Caco-2 (cell line): Measurements from ENCODE around the gene RFPL3. TPM values are rescaled to one million over a fixed set of nuclear protein-coding genes. Genes with fewer than 3 reads are reported as not detected.

ENCODE experiments used
- BruUV-seq: library from RNA; stranded (reverse); fragments of 400-500 nt; replicated peaks from 2 replicates; lab custom pipeline; 2021; lab: Mats Ljungman, UMichigan
- CTCF ChIA-PET: fragments of 300-600 bp; sonication (Branson Sonifier 250); formaldehyde crosslinking; loops from one replicate; lab custom pipeline; 2022; ENCODE audit warnings: antibody characterized with exemption; lab: Charles Lee
- POLR2A ChIA-PET: fragments of 300-600 bp; sonication (Branson Sonifier 250); formaldehyde crosslinking; loops from one replicate; lab custom pipeline; 2022; ENCODE audit warnings: antibody characterized with exemption; lab: Charles Lee
- DNase-seq, 2 experiments: peaks; one replicate each; pipeline versions ENCODE4 v3.0.0 to v3.0.0-alpha.2; 2020 to 2022
- H3K27me3 ChIP-seq: replicated peaks from 2 replicates; pipeline ENCODE4 v1.6.0; 2011; ENCODE audit warnings: low read length; ENCODE audit not compliant: control insufficient read depth, insufficient read depth
- H3K36me3 ChIP-seq: 2 replicates; pipeline ENCODE4 v1.5.1; 2011; ENCODE audit warnings: low read length; ENCODE audit not compliant: control insufficient read depth, insufficient read depth
- H3K4me1 ChIP-seq: fragments of 250-450 bp; sonication (Bioruptor Pico); 2 replicates; pipeline ENCODE4 v1.5.1; 2020; ENCODE audit warnings: mild to moderate bottlenecking
- H3K4me3 ChIP-seq: 2 replicates; pipeline ENCODE4 v1.5.1; 2011; ENCODE audit warnings: low read depth, mild to moderate bottlenecking, control low read depth, low read length
- H3K9me3 ChIP-seq: fragments of 250-450 bp; sonication (Bioruptor Pico); 2 replicates; pipeline ENCODE4 v1.5.1; 2020; ENCODE audit warnings: mild to moderate bottlenecking, moderate library complexity
- H3K27ac Mint-ChIP-seq: one replicate; pipeline ENCODE4 v1.8.0; 2022; ENCODE audit warnings: mixed read lengths; ENCODE audit not compliant: unreplicated experiment
- H3K27me3 Mint-ChIP-seq: one replicate; pipeline ENCODE4 v1.8.0; 2022; ENCODE audit warnings: mixed read lengths; ENCODE audit not compliant: insufficient read depth, unreplicated experiment
- H3K36me3 Mint-ChIP-seq: one replicate; pipeline ENCODE4 v1.8.0; 2022; ENCODE audit warnings: mild to moderate bottlenecking, mixed read lengths; ENCODE audit not compliant: insufficient read depth, unreplicated experiment
- H3K4me1 Mint-ChIP-seq: one replicate; pipeline ENCODE4 v1.8.0; 2022; ENCODE audit warnings: low read depth, mixed read lengths; ENCODE audit not compliant: unreplicated experiment
- H3K4me3 Mint-ChIP-seq: one replicate; pipeline ENCODE4 v1.8.0; 2022; ENCODE audit warnings: mild to moderate bottlenecking, moderate library complexity, mixed read lengths; ENCODE audit not compliant: unreplicated experiment
- H3K9me3 Mint-ChIP-seq: one replicate; pipeline ENCODE4 v1.8.0; 2022; ENCODE audit warnings: mixed read lengths; ENCODE audit not compliant: unreplicated experiment
- CTCF ChIP-seq, 2 experiments: fragments of 200-600 bp in 1 of 2; IDR thresholded peaks; 1 replicate in 1 of 2; 2 replicates in 1 of 2; pipeline versions ENCODE4 v1.5.1 to v1.8.0; 2011 to 2022; ENCODE audit warnings: antibody characterized with exemption in 1 of 2, control low read depth in 1 of 2, inconsistent platforms in 1 of 2, low read depth in 1 of 2, low read length in 1 of 2, mild to moderate bottlenecking in 1 of 2, moderate library complexity in 1 of 2; ENCODE audit not compliant: insufficient read depth in 1 of 2, severe bottlenecking in 1 of 2, unreplicated experiment in 1 of 2
- intact Hi-C: fragments of 100-400 bp; cut with micrococcal nuclease; formaldehyde crosslinking; loops from one replicate; pipeline ENCODE4 v1.10.0; 2022; ENCODE audit not compliant: unreplicated experiment
- total RNA-seq: library from RNA; stranded (reverse); gene quantifications from 2 replicates; pipeline ENCODE4 v1.2.3, GENCODE V29; 2022

RFPL3 gene
- total RNA-seq, 1 experiment from 2014 or later: not detected

DNA sequence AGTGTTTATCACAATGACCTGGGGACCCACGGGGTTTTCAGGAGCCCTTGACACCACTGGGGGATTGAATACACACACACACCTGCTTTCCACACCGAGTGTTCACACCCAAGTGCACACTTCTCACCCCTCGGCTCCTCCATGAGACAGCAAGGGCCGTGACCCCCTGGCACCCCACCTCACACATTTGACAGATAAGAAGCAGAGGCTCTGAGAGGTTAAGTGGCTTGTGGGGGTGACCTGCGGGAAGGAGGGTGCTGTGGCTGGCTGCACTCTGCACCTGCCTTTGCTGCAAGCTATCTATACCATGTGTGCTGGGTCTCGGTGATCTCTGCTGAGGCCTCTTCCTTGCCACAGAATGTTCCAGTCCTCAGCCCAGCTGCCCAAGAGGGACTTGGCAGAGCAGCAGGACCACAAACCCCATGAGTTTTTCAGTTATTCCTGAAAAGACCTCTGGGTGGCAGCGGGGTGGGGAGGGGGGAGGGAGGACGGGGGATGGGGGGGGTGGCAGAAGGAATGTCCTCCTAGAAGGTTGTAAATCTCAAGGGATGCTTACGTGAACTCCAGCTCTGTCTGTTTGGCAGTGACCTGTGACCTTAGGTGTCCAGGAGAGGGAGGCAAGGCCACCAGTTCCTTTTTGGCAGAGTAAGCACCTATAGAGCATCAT lies 47.9 kb upstream of the RFPL3 start:
- peaks cover 5% of the 10 kb centered on the region for H3K27me3 Mint-ChIP-seq
- Histone ChIP-seq H3K9me3 (no peaks in the 10 kb centered on the region), H3K36me3 (no peaks in the 10 kb centered on the region), H3K27me3 (no peaks in the 10 kb centered on the region), H3K4me1 (no peaks in the 10 kb centered on the region), H3K4me3 (no peak overlapping the region)
- no peaks in the 10 kb centered on the region for H3K4me1 Mint-ChIP-seq
- no peak for TF ChIP-seq CTCF (IDR thresholded peaks at IDR 0.05; ENCODE audit: insufficient read depth in 1 of 2, low read depth in 1 of 2, low read length in 1 of 2, severe bottlenecking in 1 of 2, unreplicated experiment in 1 of 2)
- no peaks in the 10 kb centered on the region for H3K9me3 Mint-ChIP-seq
- ChIA-PET POLR2A (no interaction called here), CTCF (no interaction called here)
- no peak overlapping the region for H3K4me3 Mint-ChIP-seq
- H3K36me3 Mint-ChIP-seq: no peaks in the 10 kb centered on the region
- no peak overlapping the region for H3K27ac Mint-ChIP-seq
- intact Hi-C loops: no loop called here
- no peak for DNase-seq
- no TSS peak for BruUV-seq

DNA sequence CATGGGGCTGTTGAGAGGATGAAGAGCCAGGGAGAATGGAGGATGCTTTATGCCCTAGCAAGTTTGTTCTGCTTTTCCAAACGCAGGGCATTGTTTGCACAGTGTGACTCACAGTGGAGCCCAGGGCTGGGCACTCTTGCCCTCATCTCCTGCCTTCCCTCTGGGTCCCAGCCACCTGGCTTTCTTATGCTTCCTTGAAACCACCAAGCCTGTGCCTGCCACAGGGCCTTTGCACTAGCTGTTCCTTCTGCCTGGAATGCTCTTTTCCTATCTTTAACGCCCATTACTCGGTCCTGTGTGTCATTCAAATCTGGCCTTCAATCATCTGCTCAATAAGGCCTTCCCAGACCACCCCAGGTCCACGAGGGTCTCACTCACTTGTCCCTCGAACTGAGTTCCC lies 46.9 kb upstream of the RFPL3 start:
- Histone ChIP-seq H3K4me1 (no peaks in the 10 kb centered on the region), H3K27me3 (no peaks in the 10 kb centered on the region), H3K4me3 (no peak overlapping the region), H3K36me3 (no peaks in the 10 kb centered on the region), H3K9me3 (no peaks in the 10 kb centered on the region)
- H3K4me1 Mint-ChIP-seq: no peaks in the 10 kb centered on the region
- no TSS peak for BruUV-seq
- ChIA-PET POLR2A (no interaction called here), CTCF (no interaction called here)
- H3K27ac Mint-ChIP-seq: no peak overlapping the region
- TF ChIP-seq CTCF (IDR thresholded peaks at IDR 0.05; ENCODE audit: insufficient read depth in 1 of 2, low read depth in 1 of 2, low read length in 1 of 2, severe bottlenecking in 1 of 2, unreplicated experiment in 1 of 2): no peak
- H3K36me3 Mint-ChIP-seq: no peaks in the 10 kb centered on the region
- peaks cover 15% of the 10 kb centered on the region for H3K27me3 Mint-ChIP-seq
- no peaks in the 10 kb centered on the region for H3K9me3 Mint-ChIP-seq
- H3K4me3 Mint-ChIP-seq: no peak overlapping the region
- DNase-seq: no peak
- intact Hi-C loops: no loop called here

GRCh38 chr22:32311551-32312071 lies 46.1 kb upstream of the RFPL3 start:
- Mint-ChIP-seq H3K4me3 (no peak overlapping the region), H3K9me3 (no peaks in the 10 kb centered on the region), H3K4me1 (no peaks in the 10 kb centered on the region), H3K27ac (no peak overlapping the region), H3K27me3 (peaks cover 15% of the 10 kb centered on the region), H3K36me3 (no peaks in the 10 kb centered on the region)
- BruUV-seq: no TSS peak
- CTCF ChIA-PET: no interaction called here
- DNase-seq: no peak
- POLR2A ChIA-PET: no interaction called here
- no peak for TF ChIP-seq CTCF (IDR thresholded peaks at IDR 0.05; ENCODE audit: insufficient read depth in 1 of 2, low read depth in 1 of 2, low read length in 1 of 2, severe bottlenecking in 1 of 2, unreplicated experiment in 1 of 2)
- H3K27me3 ChIP-seq: no peaks in the 10 kb centered on the region
- H3K4me3 ChIP-seq: no peak overlapping the region
- H3K36me3 ChIP-seq: no peaks in the 10 kb centered on the region
- H3K4me1 ChIP-seq: no peaks in the 10 kb centered on the region
- no peaks in the 10 kb centered on the region for H3K9me3 ChIP-seq
- intact Hi-C loops: no loop called here
